Coronary artery (tissue), 2 donors: ENCODE results near the gene PAQR6.
A peak's percentile ranks its signal among the peaks of the same experiment; 100 is the strongest.

ENCODE experiments used
- DNase-seq: peaks from one replicate; pipeline ENCODE4 v3.0.0-alpha.2; 2017; ENCODE audit warnings: low spot score
- H3K27ac ChIP-seq, 2 donors: fragments of 200-600 bp; sonication (generic); one replicate each; pipeline ENCODE4 v1.5.1; 2016 to 2019
- H3K4me3 ChIP-seq: fragments of 200-600 bp; sonication (generic); 2 replicates; pipeline ENCODE4 v1.5.1; 2016; ENCODE audit warnings: mild to moderate bottlenecking, moderate library complexity
- TF ChIP-seq, protein P1 (sequence below): fragments of 200-600 bp; sonication (generic); IDR thresholded peaks from one replicate; pipeline ENCODE4 v1.5.1; 2019; ENCODE audit warnings: antibody characterized with exemption

The PAQR6 gene

DNA sequence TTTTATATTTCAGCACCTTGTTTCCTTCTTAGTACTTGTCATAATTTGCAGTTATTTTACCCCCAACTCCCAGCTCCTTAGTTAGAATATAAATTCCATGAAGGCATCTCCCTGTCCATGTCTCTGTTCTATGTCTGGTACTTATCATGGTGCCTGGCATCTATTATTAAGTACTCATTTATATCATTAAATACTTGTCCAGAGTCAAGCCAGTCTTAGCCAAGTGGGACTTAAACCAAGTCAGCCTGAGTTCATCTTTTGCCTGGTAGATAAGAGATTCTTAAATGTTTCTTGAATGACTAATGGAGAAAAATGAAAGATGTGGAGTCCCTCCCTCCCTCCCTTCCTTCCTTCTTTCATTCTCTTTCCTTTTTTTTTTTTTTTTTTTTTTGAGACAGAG, 44.5 kb downstream of the PAQR6 start:
- Histone ChIP-seq H3K27ac (peak overlapping the region in 1 of 2 donors; percentile 39), H3K4me3 (no peak overlapping the region)
- DNase-seq = no peak
- TF ChIP-seq, protein P1, sequence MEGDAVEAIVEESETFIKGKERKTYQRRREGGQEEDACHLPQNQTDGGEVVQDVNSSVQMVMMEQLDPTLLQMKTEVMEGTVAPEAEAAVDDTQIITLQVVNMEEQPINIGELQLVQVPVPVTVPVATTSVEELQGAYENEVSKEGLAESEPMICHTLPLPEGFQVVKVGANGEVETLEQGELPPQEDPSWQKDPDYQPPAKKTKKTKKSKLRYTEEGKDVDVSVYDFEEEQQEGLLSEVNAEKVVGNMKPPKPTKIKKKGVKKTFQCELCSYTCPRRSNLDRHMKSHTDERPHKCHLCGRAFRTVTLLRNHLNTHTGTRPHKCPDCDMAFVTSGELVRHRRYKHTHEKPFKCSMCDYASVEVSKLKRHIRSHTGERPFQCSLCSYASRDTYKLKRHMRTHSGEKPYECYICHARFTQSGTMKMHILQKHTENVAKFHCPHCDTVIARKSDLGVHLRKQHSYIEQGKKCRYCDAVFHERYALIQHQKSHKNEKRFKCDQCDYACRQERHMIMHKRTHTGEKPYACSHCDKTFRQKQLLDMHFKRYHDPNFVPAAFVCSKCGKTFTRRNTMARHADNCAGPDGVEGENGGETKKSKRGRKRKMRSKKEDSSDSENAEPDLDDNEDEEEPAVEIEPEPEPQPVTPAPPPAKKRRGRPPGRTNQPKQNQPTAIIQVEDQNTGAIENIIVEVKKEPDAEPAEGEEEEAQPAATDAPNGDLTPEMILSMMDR = no peak

DNA sequence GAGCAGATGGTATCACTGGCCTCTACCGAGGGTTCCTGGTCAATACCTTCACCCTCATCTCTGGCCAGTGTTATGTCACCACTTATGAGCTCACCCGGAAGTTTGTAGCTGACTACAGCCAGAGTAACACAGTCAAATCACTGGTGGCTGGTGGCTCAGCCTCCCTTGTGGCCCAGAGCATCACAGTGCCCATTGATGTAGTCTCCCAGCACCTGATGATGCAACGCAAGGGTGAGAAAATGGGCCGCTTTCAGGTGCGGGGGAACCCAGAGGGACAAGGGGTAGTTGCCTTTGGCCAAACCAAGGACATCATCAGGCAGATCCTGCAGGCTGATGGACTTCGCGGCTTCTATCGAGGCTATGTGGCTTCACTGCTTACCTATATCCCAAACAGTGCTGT, 47.8 kb downstream of the PAQR6 start:
- Histone ChIP-seq H3K27ac (no peak overlapping the region), H3K4me3 (no peak overlapping the region)
- TF ChIP-seq, protein P1 = no peak
- no peak for DNase-seq

- DNase-seq = no peak
- Histone ChIP-seq H3K4me3 (no peak overlapping the region), H3K27ac (no peak overlapping the region)
- TF ChIP-seq, protein P1 = no peak
Measured at GRCh38 chr1:156198831-156199349, 49.0 kb downstream of the PAQR6 start.

GRCh38 chr1:156196445-156196844, 51.4 kb downstream of the PAQR6 start:
- TF ChIP-seq, protein P1 = no peak
- no peak overlapping the region for H3K4me3 ChIP-seq
- no peak for DNase-seq
- H3K27ac ChIP-seq = no peak overlapping the region

- no peak for DNase-seq
- TF ChIP-seq, protein P1 = no peak
- no peak overlapping the region for H3K4me3 ChIP-seq
- no peak overlapping the region for H3K27ac ChIP-seq
Measured at GRCh38 chr1:156195853-156196252, 52.0 kb downstream of the PAQR6 start.

DNA sequence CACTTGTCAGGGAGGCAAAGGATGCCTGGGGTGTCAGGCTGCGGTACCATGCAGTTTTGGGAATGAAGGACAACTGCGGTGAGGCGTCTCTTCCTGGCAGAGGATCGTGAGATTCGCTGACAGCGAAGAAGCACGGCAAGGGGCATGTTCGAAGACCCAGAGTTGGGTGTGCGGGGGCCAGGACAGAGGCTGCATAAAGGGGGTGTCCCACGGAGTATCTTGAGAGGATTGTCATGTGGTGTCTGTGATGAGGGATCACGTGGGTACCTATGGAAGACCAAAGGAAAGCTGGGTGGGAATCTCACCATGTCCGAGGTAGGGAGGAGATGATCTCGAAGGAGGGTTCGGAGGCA, 53.6 kb downstream of the PAQR6 start:
- no peak for DNase-seq
- Histone ChIP-seq H3K27ac (peak overlapping the region; percentile 63 to 75), H3K4me3 (peak overlapping the region; percentile 79)
- TF ChIP-seq, protein P1 = no peak

GRCh38 chr1:156193488-156194299, 54.2 kb downstream of the PAQR6 start, which contains the start of gene SLC25A44:
Gene SLC25A44 (plus strand): TSS chr1:156194104. CDS start chr1:156199848, 5,744 bp downstream.
- DNase-seq = peak; percentile 99
- H3K4me3 ChIP-seq = peak within 1 kb of the TSS; percentile 79
- peak within 1 kb of the TSS; percentile 63 to 75 for H3K27ac ChIP-seq
- TF ChIP-seq, protein P1 = no peak
